ENCODE data around the gene ALDH8A1.
"Not testable (repeated sequence)": the region's sequence is repeated elsewhere in the genome, so short reads cannot be mapped to it uniquely, and the experiment has no call there.

ALDH8A1 gene

DNA sequence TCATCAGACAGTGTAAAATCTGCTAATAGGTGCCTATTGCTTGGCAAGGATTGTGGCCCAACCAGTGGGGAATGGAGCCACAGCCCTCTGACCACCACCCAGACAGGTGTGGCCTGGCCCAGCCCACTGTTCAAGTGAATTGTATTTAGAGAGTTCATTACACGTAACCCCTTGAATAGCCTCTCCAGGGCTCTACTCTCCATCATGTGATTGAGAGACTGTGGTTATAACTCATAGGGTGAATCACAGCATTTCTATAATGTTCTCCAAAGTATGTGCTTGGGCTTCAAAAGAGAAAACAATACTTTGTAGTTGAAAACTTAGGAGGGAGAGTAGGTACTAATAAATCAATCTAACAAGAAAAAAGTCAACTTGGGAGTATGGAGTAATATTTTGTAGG, 38.4 kb downstream of the ALDH8A1 start:
- DNase-seq (ENCODE audit: low spot score) = no peak

DNA sequence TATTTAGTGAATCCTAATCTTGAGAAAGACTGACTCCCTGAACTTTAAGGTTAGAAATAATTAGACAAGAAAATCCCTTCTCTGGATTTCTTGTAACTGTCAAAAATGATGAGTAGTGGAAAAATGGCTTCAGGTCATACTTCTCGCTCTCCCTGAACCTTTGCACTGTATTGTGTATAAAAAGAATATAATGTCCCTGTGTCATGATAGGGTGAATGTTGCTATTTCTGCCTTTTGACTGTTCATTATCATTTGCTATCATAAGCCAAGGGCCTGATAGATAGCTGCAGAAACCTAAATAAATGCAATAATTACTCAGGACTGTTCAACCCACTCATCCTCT, 39.3 kb downstream of the ALDH8A1 start:
- no peak for DNase-seq (ENCODE audit: low spot score)

DNA sequence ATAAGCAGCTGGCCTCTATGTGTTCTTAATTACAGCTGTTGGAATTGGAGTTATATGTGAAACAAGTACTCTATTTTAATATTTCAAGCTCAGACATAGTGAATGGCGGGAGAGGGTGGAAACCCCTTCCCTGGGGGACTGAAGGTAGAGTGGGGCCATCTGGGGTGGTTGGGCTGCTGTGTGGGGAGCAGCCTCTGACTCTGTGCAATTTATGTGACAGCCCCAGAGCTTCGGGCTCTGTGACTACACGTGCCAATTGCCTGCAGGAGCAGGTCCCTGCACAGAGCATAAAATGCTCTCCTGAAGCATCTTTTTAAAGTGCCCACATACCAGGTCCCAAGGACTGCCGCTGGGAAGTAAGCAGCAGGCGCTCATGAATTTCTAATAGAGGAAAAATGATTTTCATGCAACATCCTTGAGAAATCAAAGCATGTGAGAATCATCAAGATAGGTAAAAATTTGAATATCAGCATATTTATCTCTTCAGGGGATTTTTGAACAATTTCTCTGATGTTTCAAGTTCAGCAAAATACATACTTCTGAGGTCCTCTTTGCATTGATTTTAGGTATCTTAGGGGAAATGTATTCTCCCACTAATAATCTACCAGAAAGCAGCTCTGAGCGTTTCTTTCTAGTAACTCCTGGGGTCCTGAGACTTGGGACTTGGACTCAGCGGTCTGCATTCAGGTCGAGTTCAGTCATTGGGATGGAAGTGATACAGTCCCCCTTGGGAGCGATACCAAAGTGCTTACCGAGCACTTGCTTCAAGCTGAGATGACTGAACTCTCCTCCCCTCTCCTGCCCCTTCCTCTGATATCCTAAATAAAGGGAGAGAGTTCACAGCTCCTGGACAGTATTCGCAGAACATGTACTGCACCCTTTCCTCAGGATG, 40.0 kb downstream of the ALDH8A1 start:
- no peak for DNase-seq (ENCODE audit: low spot score)

DNA sequence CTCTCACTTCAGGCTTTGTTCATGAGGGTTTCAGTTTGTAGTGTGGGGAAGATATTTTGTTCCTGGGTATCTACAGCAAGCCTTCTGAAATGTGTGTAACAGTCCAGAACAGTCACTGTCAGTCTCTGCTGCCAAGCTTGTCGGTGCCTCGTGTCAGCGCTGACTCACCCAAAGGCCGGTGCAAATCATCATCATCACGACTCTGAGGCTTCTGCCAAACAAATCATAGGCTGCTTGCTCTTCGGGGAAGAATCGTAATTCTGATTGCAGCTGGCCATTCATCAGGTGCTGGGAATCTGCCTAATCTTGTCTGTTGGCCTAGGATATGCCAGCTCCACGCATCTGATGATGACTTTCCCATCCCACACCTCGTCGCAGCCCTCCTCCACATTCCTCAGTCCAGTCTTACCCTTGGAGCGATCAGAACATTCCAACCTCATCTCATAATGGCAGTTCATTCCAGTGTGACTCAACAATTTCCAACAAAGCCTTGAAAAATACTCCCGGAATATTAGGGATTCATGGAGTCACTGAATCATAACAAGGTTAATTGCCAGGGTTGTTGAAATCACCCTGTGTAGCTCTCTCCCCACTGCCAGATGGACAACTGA, 40.9 kb downstream of the ALDH8A1 start:
- DNase-seq (ENCODE audit: low spot score) = no peak

DNA sequence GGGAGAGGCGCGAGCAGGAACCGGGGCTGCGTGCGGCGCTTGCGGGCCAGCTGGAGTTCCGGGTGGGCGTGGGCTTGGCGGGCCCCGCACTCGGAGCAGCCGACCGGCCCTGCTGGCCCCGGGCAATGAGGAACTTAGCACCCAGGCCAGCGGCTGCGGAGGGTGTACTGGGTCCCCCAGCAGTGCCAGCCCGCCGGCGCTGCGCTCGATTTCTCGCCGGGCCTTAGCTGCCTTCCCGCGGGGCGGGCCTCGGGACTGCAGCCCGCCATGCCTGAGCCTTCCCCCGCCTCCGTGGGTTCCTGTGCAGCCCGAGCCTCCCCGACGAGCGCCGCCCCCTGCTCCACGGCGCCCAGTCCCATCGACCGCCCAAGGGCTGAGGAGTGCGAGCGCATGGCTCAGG, 45.2 kb downstream of the ALDH8A1 start:
- not testable (repeated sequence) for DNase-seq (ENCODE audit: low spot score)

DNA sequence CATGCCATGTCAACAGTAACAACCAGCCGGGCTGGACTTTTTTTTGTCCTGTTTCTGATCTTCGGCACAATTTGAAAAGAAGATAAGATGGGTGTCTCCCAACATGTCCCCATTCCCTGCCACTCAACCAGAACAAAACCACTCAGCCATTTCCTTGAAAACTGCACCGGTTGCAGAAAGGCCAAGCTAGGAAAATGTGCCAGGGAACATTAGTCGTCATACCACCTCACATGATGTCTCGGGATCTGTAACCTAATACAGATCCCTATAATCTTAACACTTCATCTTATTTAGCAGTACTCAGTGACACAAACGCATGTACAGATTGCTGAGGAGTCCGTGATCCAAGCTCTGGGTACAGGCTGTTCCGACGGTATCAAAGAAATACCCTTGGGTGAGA, 46.5 kb downstream of the ALDH8A1 start:
- DNase-seq (ENCODE audit: low spot score) = no peak

DNA sequence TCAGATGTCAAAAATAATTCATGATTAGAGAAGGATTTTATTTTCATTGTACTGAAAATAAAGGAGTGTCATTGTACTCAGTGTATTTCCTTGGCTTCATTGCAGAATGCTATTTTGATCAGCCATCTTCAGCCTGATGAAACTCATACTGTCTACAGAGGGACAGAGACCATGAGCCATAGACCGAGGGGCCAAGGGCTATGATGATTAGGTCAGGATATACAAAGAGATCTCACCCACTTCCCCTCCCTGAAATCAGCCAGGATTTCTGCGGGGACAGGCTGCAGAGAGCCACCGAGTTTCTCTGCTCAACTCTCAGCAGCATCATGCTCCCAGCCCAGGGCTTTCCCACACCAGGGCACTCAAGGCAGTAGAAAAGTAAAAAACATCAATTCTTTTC, 47.0 kb downstream of the ALDH8A1 start:
- no peak for DNase-seq (ENCODE audit: low spot score)

DNA sequence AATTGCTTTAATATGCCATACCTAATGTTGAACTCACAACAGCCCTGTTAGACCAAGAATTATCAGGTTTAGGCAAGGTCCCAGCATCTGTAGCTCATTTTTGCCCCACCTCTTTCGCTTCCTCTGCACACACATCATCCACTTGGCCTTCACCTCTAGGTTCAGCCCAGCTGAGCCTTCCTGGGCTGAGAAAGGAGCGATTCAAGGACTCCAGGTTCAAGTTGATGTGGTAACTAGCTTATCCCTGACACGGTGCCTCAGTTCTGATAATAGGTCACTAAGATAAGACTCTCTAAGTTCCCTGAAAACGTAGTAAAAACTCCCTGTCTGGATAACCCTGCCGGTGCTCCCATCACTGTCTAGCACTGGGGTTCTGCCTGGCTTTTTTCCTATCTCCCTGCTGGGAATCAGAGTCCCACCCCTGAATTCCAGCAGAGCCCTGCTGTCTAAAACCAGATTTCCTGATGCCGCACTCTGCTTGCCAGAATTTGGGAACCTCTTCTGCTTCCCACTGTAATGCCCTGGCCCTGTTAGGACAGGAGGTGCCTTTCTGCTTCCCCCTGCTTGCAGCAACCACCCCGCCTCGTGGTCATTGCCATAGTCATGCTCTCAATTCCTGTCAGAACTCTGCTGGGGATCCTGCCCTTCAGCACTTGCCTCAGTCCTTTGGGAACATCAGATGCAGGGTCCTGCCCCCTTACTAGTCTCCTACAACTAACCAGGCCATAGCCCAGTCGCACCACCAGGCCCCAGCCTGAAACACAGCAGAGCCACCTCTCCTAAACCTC, 47.6 kb downstream of the ALDH8A1 start:
- DNase-seq (ENCODE audit: low spot score) = no peak

DNA sequence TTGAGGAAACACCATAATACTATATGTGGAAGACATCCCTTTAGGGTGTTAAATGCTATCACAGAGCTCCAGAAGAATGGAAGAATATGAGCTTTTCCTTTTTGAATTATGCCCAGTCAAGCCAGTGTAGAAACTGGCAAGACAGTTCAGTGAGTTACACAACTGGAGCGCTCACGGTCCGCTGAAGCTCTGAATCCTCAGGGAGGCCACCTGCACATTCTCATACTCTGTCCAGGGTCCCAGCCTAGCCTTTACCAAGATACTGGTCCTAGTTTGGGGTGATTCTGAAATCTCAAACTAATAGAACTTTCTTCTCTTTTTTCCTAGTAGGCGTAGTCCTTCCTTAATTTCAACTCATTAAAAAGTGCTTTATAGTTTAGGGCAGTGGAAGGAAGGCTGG, 51.3 kb downstream of the ALDH8A1 start:
- DNase-seq (ENCODE audit: low spot score) = no peak

DNA sequence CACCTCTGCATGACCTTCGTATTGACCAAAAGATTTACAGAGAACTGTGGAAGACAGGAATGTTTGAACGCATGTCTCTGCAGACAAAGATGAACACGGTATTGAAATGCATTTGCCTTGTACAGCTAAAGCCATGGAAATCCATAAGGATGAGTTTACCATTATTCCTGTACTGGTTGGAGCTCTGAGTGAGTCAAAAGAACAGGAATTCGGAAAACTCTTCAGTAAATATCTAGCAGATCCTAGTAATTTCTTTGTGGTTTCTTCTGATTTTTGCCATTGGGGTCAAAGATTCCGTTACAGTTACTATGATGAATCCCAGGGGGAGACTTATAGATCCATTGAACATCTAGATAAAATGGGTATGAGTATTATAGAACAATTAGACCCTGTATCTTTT, 51.7 kb downstream of the ALDH8A1 start:
- not testable (repeated sequence) for DNase-seq (ENCODE audit: low spot score)

DNA sequence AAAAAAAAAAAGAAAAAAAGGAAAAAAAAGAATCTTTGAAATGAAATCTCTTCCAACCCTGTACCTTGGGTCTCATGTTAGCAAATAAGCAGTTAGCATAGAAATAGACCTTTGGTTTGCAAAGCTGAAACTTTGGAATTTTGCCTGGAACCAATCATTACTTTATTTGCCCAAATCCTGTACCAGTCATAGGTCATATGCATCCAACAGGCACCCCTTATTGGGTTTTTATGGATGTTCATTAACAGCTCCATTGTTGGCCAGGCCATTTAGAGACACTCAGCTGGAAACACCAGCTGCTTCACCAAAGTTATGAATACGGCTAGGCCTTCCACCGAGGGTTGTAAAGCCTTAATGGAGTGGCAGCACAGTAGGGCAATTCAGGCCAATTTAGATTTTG, 53.0 kb downstream of the ALDH8A1 start:
- no peak for DNase-seq (ENCODE audit: low spot score)

DNA sequence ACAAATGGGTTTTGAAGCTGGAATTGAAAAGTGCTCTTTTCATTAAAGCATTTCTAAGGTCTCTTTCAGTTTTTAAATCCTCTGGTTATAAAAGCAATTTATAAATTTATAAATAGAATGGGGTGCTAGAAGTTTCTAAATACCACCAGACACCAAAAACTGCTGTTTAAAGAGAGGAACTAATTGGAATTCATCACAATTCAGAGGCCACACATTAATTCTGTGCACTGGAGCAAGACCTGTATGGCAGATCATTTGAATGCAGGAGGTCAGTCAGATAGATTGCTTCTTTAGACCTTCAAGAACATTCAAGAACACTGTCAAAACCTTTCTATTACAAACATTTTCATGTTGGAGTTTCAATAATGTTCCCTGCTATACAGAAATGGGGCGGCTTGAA, 55.1 kb downstream of the ALDH8A1 start:
- DNase-seq (ENCODE audit: low spot score) = no peak

DNA sequence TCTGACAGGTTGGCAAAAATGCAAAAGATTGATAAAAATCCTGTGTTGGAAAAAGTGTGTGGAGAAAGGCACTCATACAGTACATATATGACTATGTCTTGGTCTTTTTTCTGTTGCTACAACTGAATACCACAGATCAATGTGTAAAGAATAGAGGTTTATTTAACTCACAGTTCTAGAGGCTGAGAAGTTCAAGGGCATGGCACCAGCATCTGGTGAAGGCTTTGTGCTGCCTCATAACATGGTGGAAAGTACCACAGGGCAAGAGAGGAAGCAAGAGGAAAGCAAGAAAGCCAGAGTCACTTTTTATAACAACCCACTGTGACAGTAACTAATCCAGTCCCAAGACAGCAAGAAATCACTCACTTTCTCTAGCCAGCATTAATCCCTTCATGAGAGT, 57.5 kb downstream of the ALDH8A1 start:
- DNase-seq (ENCODE audit: low spot score) = no peak

DNA sequence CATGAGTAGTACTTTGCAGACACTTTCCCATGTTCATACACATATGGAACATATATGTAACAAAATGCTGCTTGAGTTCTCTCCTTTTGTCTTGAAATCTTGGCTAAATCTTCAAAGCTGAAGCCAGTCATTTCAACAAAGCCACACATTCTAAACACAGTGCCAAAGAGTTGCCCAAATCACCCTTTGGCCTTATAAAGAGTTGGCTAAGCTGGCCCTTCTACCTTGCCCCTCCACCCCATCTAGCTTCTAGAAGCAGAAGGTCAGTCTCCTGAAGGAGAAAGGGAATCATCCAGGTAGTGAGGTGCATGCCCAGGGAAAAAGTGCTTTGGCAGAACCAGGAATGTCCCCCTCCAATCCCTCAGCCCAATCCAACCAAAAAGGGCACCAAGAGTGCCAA, 58.3 kb downstream of the ALDH8A1 start:
- no peak for DNase-seq (ENCODE audit: low spot score)

DNA sequence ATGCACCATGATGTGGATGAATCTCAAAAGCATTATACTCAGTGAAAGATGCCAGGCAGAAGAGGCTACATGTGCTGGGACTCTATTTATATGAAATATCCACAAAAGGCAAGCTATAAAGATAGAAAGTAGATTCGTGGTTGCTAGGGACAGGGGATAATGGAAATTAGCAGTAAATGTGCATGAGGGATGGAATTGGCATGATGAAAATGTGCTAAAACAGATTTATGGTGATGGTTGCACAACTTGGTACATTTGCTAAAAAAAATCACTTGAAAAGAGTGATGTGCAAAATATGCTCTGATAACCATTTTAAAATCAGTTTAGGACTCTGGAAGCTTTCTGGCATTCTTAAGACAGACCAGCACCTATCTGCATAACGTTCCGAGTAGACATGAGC, 61.6 kb downstream of the ALDH8A1 start:
- no peak for DNase-seq (ENCODE audit: low spot score)

DNA sequence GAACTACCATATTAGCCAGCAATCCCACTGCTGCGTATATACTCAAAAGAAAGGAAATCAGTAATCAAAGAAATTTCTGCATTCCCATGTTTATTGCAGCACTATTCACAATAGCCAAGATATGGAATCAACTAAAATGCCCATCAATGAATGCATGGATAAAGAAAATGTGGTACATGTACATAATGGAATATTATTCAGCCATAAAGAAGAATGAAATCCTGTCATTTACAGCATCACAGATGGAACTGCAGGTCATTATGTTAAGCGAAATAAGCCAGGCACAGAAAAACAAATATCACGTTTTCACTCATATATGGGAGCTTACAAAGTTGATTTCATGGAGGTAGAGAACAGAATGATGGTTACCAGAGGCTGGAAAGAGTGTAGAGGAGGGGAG, 65.1 kb downstream of the ALDH8A1 start:
- no peak for DNase-seq (ENCODE audit: low spot score)

DNA sequence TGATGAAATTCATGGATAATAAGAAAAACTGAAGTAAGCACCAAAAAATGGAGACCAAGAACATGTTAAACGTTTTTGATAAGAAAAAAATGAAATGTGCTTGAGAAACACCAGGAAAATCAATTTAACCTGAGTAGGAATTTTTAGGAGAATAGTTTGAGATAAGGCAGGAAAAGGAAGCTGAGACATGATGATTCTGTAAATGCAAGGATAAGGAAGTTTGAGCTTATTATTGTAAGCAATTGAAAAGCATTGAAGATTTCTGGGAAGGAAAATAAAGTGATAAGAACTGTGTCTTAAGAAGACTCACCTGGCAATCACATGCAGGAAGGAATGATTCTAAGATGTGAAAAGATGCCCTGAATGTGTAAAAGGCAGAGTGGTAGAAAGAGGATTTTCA, 66.6 kb downstream of the ALDH8A1 start:
- no peak for DNase-seq (ENCODE audit: low spot score)

DNA sequence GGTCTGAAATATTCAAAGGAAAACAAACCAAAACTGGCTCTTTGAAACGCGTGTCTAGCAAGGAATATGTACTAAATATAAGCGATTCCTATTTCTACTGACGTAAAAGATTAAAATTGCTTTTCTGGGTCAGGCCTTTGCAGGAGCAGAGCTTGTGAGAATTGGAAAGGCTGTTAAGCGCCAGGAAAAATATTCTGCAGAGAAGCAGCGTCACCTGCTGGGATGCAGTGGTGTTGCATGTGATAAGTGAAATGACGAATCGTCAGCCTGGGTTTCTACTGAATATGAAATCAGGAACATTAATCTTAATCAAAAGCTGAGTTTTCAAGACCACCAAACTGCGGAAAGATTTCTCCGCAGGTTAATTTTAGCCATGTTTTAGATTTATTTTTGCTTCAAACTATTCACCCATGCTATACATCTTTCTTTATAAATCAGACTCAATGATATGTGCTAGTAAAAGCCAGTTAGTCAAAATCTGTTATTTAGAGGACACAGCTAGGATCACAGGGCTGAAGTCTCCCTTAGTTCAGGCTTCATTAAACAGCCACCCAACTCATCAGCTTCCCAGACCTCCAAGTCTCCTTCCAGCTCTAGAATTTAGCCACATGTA, 67.4 kb downstream of the ALDH8A1 start:
- DNase-seq (ENCODE audit: low spot score) = peak; percentile 44

DNA sequence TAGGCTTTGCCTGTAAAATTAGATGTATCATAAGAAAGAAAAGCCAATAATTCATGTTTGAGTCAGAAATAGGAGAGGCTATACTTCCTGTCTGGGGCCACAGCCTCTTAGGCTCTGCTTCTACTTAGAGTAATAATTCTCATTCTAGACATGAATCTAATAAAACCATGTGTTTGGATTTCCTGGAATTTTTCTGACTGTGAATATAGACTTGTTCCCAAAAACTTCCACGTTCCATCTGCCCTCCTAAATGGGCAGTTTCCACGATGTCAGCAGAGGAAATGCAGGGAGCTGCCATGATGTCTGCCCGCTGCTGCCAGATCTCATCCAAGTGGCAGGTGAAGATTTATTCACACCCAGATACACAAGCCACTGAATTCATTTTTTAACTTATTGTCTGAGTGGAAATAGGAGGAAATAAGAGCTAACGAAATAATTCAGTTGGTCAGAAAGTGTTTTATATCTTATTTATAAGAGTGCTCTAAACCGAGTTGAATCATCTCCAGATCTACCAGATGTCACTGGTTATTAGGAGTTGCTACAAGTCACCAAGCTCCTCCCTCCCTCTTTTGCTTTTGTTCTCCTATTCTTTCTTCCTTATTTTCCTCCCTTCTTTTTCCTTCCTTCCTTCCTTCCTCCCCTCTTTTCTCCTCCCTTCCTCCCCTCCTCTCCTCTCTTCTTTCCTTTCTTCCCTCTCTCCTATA, 69.3 kb downstream of the ALDH8A1 start:
- DNase-seq (ENCODE audit: low spot score) = no peak

DNA sequence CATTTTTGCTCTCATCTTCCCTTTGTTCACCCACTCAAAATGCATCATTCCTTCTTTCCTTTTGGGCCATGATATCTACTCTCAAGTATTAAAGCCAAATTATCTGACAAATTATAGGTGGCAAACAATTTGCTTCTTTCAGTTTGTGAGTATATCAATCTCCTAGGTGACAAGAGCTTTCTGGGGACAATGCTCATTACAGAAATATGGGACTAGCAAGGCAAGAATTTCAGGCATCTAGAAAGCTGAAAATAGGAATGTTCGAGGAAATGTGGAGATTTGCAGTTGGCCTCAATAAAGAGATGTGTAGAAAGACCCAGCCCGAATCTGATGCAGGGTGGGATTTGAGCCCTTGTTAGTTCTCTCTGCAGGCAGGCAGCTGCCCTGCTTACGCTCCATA, 71.8 kb downstream of the ALDH8A1 start:
- no peak for DNase-seq (ENCODE audit: low spot score)

DNA sequence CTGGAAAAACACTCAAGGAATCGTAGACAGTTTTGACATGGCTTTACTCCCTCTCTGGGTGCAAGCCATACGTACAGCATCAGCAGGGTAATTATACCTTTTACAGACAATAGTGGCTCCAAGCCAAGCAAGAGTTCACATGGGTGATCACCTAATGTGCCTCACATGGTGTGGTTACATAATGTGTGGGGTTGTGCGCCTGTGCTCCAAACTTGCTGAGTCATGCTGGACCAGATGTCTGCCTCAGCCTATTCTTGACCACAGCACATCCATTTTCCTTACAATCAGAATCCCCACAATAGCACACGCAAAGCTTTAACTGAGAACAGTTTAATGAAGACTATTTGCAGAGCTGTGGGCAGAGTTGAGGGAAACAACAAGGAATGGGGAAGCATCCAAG, 74.5 kb downstream of the ALDH8A1 start:
- no peak for DNase-seq (ENCODE audit: low spot score)

All from SK-N-DZ (cell line).